ENCODE results near the gene SLIT1. TPM values are rescaled to one million over a fixed set of nuclear protein-coding genes. Genes with fewer than 3 reads are reported as not detected.

Gene SLIT1
- total and polyA plus RNA-seq, 2 of the 8 experiments (the other 6 are each of a cell fraction or from before 2014, with no cell fraction given) = 0.70 to 0.88 TPM

DNA sequence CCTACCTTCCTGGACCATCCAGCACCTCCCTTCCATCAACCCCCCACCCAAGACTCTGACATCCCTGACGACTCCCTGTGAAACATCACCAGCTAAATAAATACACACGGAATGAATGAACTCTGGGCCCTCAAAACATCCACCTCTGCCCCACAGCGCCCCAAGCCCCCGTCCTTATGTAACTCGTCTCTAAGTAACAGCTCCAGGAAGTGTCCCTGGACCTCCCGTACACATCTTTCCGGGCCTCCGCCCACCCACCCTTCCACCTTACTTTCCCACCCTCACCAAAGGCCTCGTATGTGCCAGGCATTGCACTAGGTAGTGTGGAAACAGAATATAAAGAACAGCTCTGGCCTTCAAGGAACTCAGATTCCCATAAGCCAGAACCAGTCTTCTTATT is 27.7 kb upstream of the SLIT1 start:
- 84% methylated on average over 9 of the region's 9 CpGs; no CpG with 5 or more reads in 1 of the 2 experiments for WGBS, 2 experiments (ENCODE audit: extremely low coverage in 1 of 2, insufficient coverage in 1 of 2, insufficient read length in 1 of 2, insufficient replicate concordance in 2 of 2, low coverage in 1 of 2, low lambda C conversion rate in 2 of 2, missing lambda C conversion rate in 1 of 2)
- no peak overlapping the region for H2BK12ac ChIP-seq (ENCODE audit: low read depth, low read length)
- no peak overlapping the region for H4K91ac ChIP-seq (replicated peaks; ENCODE audit: insufficient read length, low read length)
- H3K27me3 ChIP-seq (replicated peaks in 1 of 4; ENCODE audit: control insufficient read depth in 3 of 4, extremely low read depth in 1 of 4, insufficient read depth in 3 of 4, low read length in 3 of 4) = no peaks in the 10 kb centered on the region
- H3K4me3 ChIP-seq (ENCODE audit: extremely low read depth in 1 of 4, insufficient read depth in 2 of 4, low read depth in 3 of 4, low read length in 4 of 4) = no peak overlapping the region
- no peak overlapping the region for H3K14ac ChIP-seq (ENCODE audit: insufficient read length)
- H3K23me2 ChIP-seq (ENCODE audit: low read depth, low read length) = no peaks in the 10 kb centered on the region
- no peaks in the 10 kb centered on the region for H3K9me3 ChIP-seq (ENCODE audit: insufficient read depth in 2 of 2, low read depth in 1 of 2, low read length in 1 of 2)
- no peak overlapping the region for H3K4ac ChIP-seq (replicated peaks; ENCODE audit: insufficient read length, low read depth, low read length)
- no peaks in the 10 kb centered on the region for H3K79me1 ChIP-seq (ENCODE audit: low read depth, low read length)
- no peaks in the 10 kb centered on the region for H3K79me2 ChIP-seq (ENCODE audit: control insufficient read depth in 1 of 2, insufficient read depth in 2 of 2, low read length in 2 of 2)
- CTCF ChIA-PET (ENCODE audit: partially characterized antibody) = interaction anchor here (0.8 to 44.6 kb wide), 11 partner anchors 9 to 188 kb away, joined by 3 to 1348 read pairs (median 7); partner anchors contain the start of gene SLIT1
- no peak overlapping the region for H2BK5ac ChIP-seq (ENCODE audit: low read depth, low read length)
- DNase-seq (ENCODE audit: low read depth in 1 of 2, low spot score in 2 of 2) (no peak), FAIRE-seq (no peak)
- no peak overlapping the region for H3K56ac ChIP-seq (replicated peaks; ENCODE audit: insufficient read length, low read depth, low read length)
- H3K27ac ChIP-seq (ENCODE audit: low read depth, low read length) = no peak overlapping the region
- H3K23ac ChIP-seq (ENCODE audit: insufficient read length) = no peak overlapping the region
- POLR2A ChIA-PET (ENCODE audit: partially characterized antibody) = no interaction called here
- no peak overlapping the region for H2AK5ac ChIP-seq (ENCODE audit: low read depth, low read length)
- H3K36me3 ChIP-seq (ENCODE audit: control insufficient read depth in 2 of 4, insufficient read depth in 4 of 4, low read length in 3 of 4) = no peaks in the 10 kb centered on the region
- H4K20me1 ChIP-seq (replicated peaks in 1 of 2; ENCODE audit: control insufficient read depth in 1 of 2, insufficient read depth in 2 of 2, low read length in 2 of 2) = peaks cover 0 to 2% of the 10 kb centered on the region in 2 experiments
- H3K4me1 ChIP-seq (replicated peaks in 1 of 4; ENCODE audit: control insufficient read depth in 3 of 4, insufficient read depth in 4 of 4, low read length in 3 of 4) = no peaks in the 10 kb centered on the region
- no peak overlapping the region for H3K18ac ChIP-seq (ENCODE audit: extremely low read depth, low read length)
- H2BK120ac ChIP-seq (replicated peaks; ENCODE audit: low read depth, low read length) = no peak overlapping the region
- no peak overlapping the region for H4K8ac ChIP-seq (ENCODE audit: extremely low read depth, insufficient read depth, low read length)
- H4K5ac ChIP-seq (ENCODE audit: insufficient read length, low read depth, low read length) = no peak overlapping the region
- no peak overlapping the region for H3K9ac ChIP-seq (replicated peaks in 1 of 4; ENCODE audit: extremely low read depth in 1 of 4, low read depth in 3 of 4, low read length in 3 of 4)
- H2BK15ac ChIP-seq (ENCODE audit: low read length) = no peak overlapping the region
- no peak overlapping the region for H3K4me2 ChIP-seq (ENCODE audit: insufficient read depth in 1 of 2, low read depth in 2 of 2, low read length in 2 of 2)
- no peak overlapping the region for H2AFZ ChIP-seq (ENCODE audit: low read length)
- H2BK20ac ChIP-seq (ENCODE audit: low read length) = no peak overlapping the region
- TF ChIP-seq TCF12 (IDR thresholded peaks at IDR 0.05; ENCODE audit: low read depth, low read length) (no peak), RFX5 (IDR thresholded peaks at IDR 0.05; ENCODE audit: borderline replicate concordance, low read depth, low read length) (no peak), FOSL1 (IDR thresholded peaks at IDR 0.05; ENCODE audit: insufficient read depth, low read depth, low read length) (no peak), PHF8 (conservative IDR thresholded peaks at IDR 0.05; ENCODE audit: low read depth, low read length) (no peak), HDAC2 (IDR thresholded peaks at IDR 0.05; ENCODE audit: borderline replicate concordance in 1 of 2, low read depth in 2 of 2, low read length in 2 of 2) (no peak), ASH2L (IDR thresholded peaks at IDR 0.05; ENCODE audit: low read length) (no peak), RNF2 (IDR thresholded peaks at IDR 0.05; ENCODE audit: borderline replicate concordance, low read depth, low read length, missing control alignments, poor library complexity, severe bottlenecking) (no peak), BCL11A (IDR thresholded peaks at IDR 0.05; ENCODE audit: low read depth in 2 of 2, low read length in 2 of 2) (no peak), YY1 (IDR thresholded peaks at IDR 0.05; ENCODE audit: low read depth, low read length) (no peak), KDM5A (IDR thresholded peaks at IDR 0.05; ENCODE audit: low read length) (no peak)
- TF ChIP-seq, protein P1, sequence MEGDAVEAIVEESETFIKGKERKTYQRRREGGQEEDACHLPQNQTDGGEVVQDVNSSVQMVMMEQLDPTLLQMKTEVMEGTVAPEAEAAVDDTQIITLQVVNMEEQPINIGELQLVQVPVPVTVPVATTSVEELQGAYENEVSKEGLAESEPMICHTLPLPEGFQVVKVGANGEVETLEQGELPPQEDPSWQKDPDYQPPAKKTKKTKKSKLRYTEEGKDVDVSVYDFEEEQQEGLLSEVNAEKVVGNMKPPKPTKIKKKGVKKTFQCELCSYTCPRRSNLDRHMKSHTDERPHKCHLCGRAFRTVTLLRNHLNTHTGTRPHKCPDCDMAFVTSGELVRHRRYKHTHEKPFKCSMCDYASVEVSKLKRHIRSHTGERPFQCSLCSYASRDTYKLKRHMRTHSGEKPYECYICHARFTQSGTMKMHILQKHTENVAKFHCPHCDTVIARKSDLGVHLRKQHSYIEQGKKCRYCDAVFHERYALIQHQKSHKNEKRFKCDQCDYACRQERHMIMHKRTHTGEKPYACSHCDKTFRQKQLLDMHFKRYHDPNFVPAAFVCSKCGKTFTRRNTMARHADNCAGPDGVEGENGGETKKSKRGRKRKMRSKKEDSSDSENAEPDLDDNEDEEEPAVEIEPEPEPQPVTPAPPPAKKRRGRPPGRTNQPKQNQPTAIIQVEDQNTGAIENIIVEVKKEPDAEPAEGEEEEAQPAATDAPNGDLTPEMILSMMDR (IDR thresholded peaks at IDR 0.05; ENCODE audit: control extremely low read depth in 1 of 3, insufficient read depth in 1 of 3, low read depth in 1 of 3, low read length in 3 of 3) = no peak

Measured in H1 (cell line).